HG03196 (cell line): ENCODE data around the gene CEACAM5.
"Not testable (repeated sequence)": the region's sequence is repeated elsewhere in the genome, so short reads cannot be mapped to it uniquely, and the experiment has no call there.

Experiments
- ATAC-seq: cut with Tn5 transposase; IDR thresholded peaks from one replicate; pipeline ENCODE4 v1.9.1; 2021; ENCODE audit not compliant: unreplicated experiment

The CEACAM5 gene

GRCh38 chr19:41700381-41701195 lies 7.8 kb upstream of the CEACAM5 start:
- ATAC-seq = no peak

DNA sequence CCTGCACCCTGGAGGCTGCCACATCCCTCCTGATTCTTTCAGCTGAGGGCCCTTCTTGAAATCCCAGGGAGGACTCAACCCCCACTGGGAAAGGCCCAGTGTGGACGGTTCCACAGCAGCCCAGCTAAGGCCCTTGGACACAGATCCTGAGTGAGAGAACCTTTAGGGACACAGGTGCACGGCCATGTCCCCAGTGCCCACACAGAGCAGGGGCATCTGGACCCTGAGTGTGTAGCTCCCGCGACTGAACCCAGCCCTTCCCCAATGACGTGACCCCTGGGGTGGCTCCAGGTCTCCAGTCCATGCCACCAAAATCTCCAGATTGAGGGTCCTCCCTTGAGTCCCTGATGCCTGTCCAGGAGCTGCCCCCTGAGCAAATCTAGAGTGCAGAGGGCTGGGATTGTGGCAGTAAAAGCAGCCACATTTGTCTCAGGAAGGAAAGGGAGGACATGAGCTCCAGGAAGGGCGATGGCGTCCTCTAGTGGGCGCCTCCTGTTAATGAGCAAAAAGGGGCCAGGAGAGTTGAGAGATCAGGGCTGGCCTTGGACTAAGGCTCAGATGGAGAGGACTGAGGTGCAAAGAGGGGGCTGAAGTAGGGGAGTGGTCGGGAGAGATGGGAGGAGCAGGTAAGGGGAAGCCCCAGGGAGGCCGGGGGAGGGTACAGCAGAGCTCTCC lies 6.9 kb upstream of the CEACAM5 start:
- ATAC-seq = no peak

DNA sequence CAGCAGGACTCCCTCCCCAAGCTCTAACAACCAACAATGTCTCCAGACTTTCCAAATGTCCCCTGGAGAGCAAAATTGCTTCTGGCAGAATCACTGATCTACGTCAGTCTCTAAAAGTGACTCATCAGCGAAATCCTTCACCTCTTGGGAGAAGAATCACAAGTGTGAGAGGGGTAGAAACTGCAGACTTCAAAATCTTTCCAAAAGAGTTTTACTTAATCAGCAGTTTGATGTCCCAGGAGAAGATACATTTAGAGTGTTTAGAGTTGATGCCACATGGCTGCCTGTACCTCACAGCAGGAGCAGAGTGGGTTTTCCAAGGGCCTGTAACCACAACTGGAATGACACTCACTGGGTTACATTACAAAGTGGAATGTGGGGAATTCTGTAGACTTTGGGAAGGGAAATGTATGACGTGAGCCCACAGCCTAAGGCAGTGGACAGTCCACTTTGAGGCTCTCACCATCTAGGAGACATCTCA lies 6.2 kb upstream of the CEACAM5 start:
- ATAC-seq = no peak

DNA sequence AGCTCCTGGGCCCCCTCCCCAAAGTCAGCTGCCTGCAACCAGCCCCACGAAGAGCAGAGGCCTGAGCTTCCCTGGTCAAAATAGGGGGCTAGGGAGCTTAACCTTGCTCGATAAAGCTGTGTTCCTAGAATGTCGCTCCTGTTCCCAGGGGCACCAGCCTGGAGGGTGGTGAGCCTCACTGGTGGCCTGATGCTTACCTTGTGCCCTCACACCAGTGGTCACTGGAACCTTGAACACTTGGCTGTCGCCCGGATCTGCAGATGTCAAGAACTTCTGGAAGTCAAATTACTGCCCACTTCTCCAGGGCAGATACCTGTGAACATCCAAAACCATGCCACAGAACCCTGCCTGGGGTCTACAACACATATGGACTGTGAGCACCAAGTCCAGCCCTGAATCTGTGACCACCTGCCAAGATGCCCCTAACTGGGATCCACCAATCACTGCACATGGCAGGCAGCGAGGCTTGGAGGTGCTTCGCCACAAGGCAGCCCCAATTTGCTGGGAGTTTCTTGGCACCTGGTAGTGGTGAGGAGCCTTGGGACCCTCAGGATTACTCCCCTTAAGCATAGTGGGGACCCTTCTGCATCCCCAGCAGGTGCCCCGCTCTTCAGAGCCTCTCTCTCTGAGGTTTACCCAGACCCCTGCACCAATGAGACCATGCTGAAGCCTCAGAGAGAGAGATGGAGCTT lies 4.7 kb upstream of the CEACAM5 start:
- no peak for ATAC-seq

DNA sequence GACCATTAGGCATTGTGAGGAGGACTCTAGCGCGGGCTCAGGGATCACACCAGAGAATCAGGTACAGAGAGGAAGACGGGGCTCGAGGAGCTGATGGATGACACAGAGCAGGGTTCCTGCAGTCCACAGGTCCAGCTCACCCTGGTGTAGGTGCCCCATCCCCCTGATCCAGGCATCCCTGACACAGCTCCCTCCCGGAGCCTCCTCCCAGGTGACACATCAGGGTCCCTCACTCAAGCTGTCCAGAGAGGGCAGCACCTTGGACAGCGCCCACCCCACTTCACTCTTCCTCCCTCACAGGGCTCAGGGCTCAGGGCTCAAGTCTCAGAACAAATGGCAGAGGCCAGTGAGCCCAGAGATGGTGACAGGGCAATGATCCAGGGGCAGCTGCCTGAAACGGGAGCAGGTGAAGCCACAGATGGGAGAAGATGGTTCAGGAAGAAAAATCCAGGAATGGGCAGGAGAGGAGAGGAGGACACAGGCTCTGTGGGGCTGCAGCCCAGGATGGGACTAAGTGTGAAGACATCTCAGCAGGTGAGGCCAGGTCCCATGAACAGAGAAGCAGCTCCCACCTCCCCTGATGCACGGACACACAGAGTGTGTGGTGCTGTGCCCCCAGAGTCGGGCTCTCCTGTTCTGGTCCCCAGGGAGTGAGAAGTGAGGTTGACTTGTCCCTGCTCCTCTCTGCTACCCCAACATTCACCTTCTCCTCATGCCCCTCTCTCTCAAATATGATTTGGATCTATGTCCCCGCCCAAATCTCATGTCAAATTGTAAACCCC lies 2.8 kb upstream of the CEACAM5 start:
- no peak for ATAC-seq

DNA sequence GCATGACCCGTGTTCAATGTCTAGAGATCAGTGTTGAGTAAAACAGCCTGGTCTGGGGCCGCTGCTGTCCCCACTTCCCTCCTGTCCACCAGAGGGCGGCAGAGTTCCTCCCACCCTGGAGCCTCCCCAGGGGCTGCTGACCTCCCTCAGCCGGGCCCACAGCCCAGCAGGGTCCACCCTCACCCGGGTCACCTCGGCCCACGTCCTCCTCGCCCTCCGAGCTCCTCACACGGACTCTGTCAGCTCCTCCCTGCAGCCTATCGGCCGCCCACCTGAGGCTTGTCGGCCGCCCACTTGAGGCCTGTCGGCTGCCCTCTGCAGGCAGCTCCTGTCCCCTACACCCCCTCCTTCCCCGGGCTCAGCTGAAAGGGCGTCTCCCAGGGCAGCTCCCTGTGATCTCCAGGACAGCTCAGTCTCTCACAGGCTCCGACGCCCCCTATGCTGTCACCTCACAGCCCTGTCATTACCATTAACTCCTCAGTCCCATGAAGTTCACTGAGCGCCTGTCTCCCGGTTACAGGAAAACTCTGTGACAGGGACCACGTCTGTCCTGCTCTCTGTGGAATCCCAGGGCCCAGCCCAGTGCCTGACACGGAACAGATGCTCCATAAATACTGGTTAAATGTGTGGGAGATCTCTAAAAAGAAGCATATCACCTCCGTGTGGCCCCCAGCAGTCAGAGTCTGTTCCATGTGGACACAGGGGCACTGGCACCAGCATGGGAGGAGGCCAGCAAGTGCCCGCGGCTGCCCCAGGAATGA lies 1.5 kb upstream of the CEACAM5 start:
- ATAC-seq = no peak

GRCh38 chr19:41707502-41707812 lies 969 bp upstream of the CEACAM5 start:
- no peak for ATAC-seq

DNA sequence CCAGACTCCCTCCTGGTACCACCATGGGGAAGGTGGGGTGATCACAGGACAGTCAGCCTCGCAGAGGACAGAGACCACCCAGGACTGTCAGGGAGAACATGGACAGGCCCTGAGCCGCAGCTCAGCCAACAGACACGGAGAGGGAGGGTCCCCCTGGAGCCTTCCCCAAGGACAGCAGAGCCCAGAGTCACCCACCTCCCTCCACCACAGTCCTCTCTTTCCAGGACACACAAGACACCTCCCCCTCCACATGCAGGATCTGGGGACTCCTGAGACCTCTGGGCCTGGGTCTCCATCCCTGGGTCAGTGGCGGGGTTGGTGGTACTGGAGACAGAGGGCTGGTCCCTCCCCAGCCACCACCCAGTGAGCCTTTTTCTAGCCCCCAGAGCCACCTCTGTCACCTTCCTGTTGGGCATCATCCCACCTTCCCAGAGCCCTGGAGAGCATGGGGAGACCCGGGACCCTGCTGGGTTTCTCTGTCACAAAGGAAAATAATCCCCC lies 505 bp upstream of the CEACAM5 start:
- ATAC-seq = no peak

- not testable (repeated sequence) for ATAC-seq
Observed at GRCh38 chr19:41709516-41709915, 1.1 kb downstream of the CEACAM5 start.

GRCh38 chr19:41709951-41710645 lies 1.7 kb downstream of the CEACAM5 start:
- no peak for ATAC-seq

- no peak for ATAC-seq
Observed at GRCh38 chr19:41711376-41712261, 3.2 kb downstream of the CEACAM5 start.

GRCh38 chr19:41714598-41714997 lies 6.2 kb downstream of the CEACAM5 start:
- no peak for ATAC-seq

DNA sequence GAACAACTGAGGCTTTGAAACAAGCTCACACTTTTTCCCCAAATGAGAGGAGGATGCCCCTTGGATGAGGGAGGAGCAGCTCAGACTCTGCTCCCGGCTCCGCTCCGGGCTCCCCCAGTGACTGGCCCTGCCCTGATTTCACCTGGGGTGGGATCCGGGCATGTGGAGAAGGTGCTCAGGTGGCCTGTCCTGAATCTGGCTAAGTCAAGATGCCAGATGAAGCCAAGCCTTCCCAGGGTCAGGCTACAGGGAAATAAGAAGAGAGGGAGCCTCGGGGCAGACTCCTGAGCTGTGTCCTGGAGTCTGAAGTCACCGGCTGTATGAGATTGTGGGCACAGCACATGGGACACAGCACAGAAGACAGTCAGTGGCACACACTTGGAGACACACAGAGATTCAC lies 10.3 kb downstream of the CEACAM5 start:
- no peak for ATAC-seq

DNA sequence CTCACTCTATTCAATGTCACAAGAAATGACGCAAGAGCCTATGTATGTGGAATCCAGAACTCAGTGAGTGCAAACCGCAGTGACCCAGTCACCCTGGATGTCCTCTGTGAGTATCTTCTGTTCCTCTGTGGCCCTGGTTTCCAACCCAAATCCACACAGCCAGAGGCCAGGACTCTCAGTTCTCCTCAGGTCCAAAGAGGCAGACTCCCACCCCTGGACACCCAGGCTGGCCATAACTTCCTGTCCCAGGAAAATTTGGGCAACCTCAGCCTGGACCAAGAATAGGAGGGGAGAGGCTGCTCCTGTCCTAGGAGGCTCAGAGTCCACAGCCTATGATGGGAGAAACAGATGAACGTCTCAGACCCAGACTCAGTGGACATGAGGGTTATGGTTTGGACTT lies 11.7 kb downstream of the CEACAM5 start:
- no peak for ATAC-seq

GRCh38 chr19:41726493-41726892 lies 18.1 kb downstream of the CEACAM5 start:
- ATAC-seq = no peak

- ATAC-seq = no peak
Observed at GRCh38 chr19:41734156-41734555, 25.7 kb downstream of the CEACAM5 start.

DNA sequence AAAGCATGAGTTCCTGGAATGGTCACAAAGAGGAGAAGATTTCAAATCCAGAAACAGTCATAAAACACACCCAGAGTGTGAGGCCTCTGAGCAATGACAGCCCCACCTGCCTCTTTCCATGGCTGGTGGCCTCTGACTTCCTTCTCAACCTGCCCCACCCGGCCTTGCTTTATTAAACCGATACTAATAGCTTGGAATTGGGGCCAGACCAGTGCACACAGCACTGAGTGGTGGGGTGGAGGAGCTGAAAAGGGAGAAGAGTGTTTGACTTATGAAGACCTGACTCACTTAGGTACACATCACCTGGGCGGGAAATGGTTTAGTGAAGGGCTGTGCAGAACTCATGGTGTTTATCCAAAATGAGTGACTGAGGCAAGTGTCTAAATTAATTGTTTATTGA lies 26.2 kb downstream of the CEACAM5 start:
- no peak for ATAC-seq

DNA sequence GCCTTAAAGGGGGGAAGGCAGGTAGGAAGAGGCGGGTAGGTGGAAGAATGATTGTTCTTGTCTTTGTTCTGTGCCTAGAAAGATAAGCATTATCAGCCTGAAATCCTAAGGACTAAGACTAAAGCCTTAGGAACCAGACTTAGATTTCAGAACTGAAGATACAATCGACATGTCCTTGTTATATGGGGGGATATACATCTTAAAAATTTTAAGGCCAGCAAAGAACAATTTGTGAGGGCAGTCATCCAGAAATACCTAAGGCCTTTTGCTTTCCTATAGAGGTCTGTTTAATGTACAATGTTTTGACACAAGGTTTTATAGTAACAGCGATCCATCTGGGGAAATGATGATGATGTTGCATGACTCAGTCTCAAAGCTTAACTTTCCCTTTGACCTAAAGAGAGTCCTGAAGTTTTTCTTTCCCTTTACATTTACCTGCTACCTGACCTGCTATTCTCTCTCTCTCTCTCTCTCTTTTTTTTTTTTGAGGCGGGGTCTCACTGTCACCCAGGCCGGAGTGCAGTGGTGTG lies 26.7 kb downstream of the CEACAM5 start:
- ATAC-seq = no peak
